Measurements from ENCODE around the gene CRYBG2. TPM values are rescaled to one million over a fixed set of nuclear protein-coding genes. Genes with fewer than 3 reads are reported as not detected.

CRYBG2 gene
- total RNA-seq, 4 donors from 2014 or later: not detected

DNA sequence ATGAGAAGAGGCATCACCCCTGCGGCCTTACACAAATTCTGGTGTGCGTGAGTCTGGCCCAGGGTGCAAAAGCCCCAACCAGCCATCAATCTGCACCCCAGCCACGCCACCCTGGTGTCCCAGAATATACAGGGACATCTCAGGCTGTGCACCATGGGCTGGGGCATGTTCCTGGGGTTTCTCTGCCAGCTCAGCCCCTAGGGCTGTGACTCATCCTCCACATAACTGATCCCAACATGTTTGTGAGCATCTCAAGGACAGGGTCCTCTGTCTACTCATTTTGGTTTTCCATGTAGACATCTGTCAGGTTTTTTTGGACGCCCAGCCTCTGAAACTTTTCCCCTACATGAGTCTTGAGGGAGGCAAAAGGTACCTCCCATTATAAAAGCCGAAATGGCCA, 18.1 kb upstream of the CRYBG2 start:
- ATAC-seq (no peak), DNase-seq (no peak)
- Histone ChIP-seq H3K27ac (no peak overlapping the region), H3K36me3 (no peaks in the 10 kb centered on the region), H3K4me3 (no peak overlapping the region), H3K4me1 (no peaks in the 10 kb centered on the region), H3K27me3 (peaks cover 0 to 2% (median 0%) of the 10 kb centered on the region in 3 donors), H3K9me3 (no peaks in the 10 kb centered on the region)
- in situ Hi-C loops (cut with MboI; ENCODE audit: low sequenced_read_pairs in 4 of 4) (no loop called here), intact Hi-C loops (cut with DNase I; ENCODE audit: low total_unique reads) (no loop called here)
- no peak for TF ChIP-seq POLR2A (IDR thresholded peaks at IDR 0.05)
- TF ChIP-seq, protein P1, sequence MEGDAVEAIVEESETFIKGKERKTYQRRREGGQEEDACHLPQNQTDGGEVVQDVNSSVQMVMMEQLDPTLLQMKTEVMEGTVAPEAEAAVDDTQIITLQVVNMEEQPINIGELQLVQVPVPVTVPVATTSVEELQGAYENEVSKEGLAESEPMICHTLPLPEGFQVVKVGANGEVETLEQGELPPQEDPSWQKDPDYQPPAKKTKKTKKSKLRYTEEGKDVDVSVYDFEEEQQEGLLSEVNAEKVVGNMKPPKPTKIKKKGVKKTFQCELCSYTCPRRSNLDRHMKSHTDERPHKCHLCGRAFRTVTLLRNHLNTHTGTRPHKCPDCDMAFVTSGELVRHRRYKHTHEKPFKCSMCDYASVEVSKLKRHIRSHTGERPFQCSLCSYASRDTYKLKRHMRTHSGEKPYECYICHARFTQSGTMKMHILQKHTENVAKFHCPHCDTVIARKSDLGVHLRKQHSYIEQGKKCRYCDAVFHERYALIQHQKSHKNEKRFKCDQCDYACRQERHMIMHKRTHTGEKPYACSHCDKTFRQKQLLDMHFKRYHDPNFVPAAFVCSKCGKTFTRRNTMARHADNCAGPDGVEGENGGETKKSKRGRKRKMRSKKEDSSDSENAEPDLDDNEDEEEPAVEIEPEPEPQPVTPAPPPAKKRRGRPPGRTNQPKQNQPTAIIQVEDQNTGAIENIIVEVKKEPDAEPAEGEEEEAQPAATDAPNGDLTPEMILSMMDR (IDR thresholded peaks at IDR 0.05 in 4 of 5, conservative IDR thresholded peaks at IDR 0.05 in 1 of 5): no peak

DNA sequence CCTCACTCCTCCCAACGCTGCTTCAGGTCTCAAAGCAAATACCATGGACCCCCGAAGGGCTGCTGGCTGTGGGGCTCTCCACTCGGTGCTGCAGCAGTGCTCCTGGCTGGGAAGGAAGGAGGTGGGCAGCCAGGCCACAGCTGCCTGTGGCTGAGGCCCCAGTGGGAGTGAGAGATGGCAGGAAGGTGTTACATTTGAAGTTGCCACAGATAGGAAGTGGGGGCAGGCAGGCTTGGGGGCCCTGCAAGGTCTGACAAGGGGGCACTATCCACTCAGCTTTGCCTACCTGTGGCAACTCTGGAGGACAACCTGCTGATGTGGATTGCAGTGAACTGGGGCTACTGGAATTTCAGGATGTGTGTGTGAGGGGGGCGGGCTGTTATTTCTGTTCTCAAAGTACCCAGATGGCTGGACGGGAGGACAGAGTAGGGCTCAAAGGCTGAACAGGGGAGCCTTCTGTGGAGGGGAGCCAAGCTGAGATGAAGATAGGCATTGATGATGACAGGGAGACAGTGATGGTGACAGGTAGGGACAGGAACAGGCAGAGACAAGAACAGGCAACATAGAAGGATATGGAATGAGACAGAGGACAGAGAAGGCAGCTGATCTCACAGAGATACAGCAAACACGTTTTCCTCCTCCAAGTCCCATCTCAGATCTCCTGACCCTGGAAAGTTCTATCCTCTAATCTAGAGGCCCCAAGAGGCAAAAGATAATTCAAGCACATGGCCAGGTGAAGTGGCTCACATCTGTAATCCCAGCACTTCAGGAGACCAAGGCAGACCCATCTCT, 16.9 kb upstream of the CRYBG2 start:
- no peak overlapping the region for H3K4me3 ChIP-seq
- in situ Hi-C loops (cut with MboI; ENCODE audit: low sequenced_read_pairs in 4 of 4) (no loop called here), intact Hi-C loops (cut with DNase I; ENCODE audit: low total_unique reads) (no loop called here)
- H3K27me3 ChIP-seq: no peaks in the 10 kb centered on the region
- ATAC-seq: no peak
- TF ChIP-seq, protein P1 (IDR thresholded peaks at IDR 0.05 in 4 of 5, conservative IDR thresholded peaks at IDR 0.05 in 1 of 5): no peak
- TF ChIP-seq POLR2A (IDR thresholded peaks at IDR 0.05): no peak
- H3K9me3 ChIP-seq: no peaks in the 10 kb centered on the region
- DNase-seq: no peak
- H3K4me1 ChIP-seq: no peaks in the 10 kb centered on the region
- no peaks in the 10 kb centered on the region for H3K36me3 ChIP-seq
- no peak overlapping the region for H3K27ac ChIP-seq

DNA sequence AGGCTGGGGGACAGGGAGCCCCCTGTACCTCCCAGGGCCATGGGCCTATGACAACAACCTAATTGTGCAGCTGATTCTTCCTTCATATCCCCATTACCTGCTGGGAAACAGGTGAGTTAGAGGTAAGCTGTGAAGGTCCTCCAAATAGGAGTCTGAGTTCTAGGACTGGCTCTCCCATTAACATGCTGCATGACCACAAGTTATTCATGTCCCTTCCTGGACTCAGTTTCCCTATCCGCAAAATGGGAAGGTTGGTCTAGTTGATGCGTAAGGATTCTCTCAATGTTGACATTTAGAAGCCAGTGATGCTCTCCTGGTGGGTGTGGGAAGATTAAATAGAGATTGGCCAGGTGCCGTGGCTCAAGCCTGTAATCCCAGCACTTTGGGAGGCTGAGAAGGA, 14.6 kb upstream of the CRYBG2 start:
- Histone ChIP-seq H3K4me3 (no peak overlapping the region), H3K27ac (no peak overlapping the region), H3K27me3 (peaks cover 0 to 9% (median 0%) of the 10 kb centered on the region in 3 donors), H3K9me3 (no peaks in the 10 kb centered on the region), H3K36me3 (no peaks in the 10 kb centered on the region), H3K4me1 (no peaks in the 10 kb centered on the region)
- TF ChIP-seq, protein P1 (IDR thresholded peaks at IDR 0.05 in 4 of 5, conservative IDR thresholded peaks at IDR 0.05 in 1 of 5): no peak
- DNase-seq (no peak), ATAC-seq (no peak)
- intact Hi-C loops (cut with DNase I; ENCODE audit: low total_unique reads) (no loop called here), in situ Hi-C loops (cut with MboI; ENCODE audit: low sequenced_read_pairs in 4 of 4) (no loop called here)

DNA sequence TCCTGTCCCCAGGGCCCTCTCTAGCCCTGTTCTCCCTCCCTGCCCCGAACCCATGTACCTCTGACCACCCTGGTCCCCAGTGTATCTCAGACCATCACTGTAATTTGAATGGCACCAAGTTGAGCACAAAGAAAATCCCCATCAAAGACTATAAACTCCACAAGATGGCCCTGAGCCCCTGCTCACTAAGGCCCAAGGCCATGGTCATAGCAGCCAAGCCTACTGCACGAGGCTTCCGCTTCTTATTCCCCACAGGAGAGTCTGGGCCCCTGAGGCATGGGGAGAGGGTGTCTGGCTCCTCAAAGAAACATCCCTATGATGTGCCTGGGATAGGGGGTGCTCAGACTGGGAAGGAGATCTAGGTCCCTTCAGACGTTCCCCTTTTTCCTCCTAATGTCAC, 14.1 kb upstream of the CRYBG2 start:
- no peak for DNase-seq
- H3K27ac ChIP-seq: no peak overlapping the region
- H3K27me3 ChIP-seq: peaks cover 0 to 9% (median 0%) of the 10 kb centered on the region in 3 donors
- no peaks in the 10 kb centered on the region for H3K9me3 ChIP-seq
- intact Hi-C loops (cut with DNase I; ENCODE audit: low total_unique reads) (no loop called here), in situ Hi-C loops (cut with MboI; ENCODE audit: low sequenced_read_pairs in 4 of 4) (no loop called here)
- no peak for ATAC-seq
- no peak overlapping the region for H3K4me3 ChIP-seq
- no peaks in the 10 kb centered on the region for H3K36me3 ChIP-seq
- no peak for TF ChIP-seq POLR2A (IDR thresholded peaks at IDR 0.05)
- TF ChIP-seq, protein P1 (IDR thresholded peaks at IDR 0.05 in 4 of 5, conservative IDR thresholded peaks at IDR 0.05 in 1 of 5): no peak
- no peaks in the 10 kb centered on the region for H3K4me1 ChIP-seq

All from gastrocnemius medialis (tissue), 4 donors.